PC-3 (cell line): ENCODE measurements around the gene CLOCK. TPM values are rescaled to one million over a fixed set of nuclear protein-coding genes. Genes with fewer than 3 reads are reported as not detected.

Experiments
- ATAC-seq: fragments of 200-7000 bp; cut with Tn5 transposase; 2 replicates; pipeline ENCODE4 v1.9.1; 2020; ENCODE audit warnings: mild to moderate bottlenecking, moderate library complexity
- BruUV-seq: library from RNA; stranded (reverse); fragments of 400-500 nt; replicated peaks from 2 replicates; lab custom pipeline; 2021; lab: Mats Ljungman, UMichigan
- CTCF ChIA-PET: fragments of 300-600 bp; sonication (Branson Sonifier 250); formaldehyde crosslinking; loops from one replicate; lab custom pipeline; 2022; ENCODE audit warnings: antibody characterized with exemption; lab: Charles Lee
- POLR2A ChIA-PET: fragments of 300-600 bp; sonication (Branson Sonifier 250); formaldehyde crosslinking; loops from one replicate; lab custom pipeline; 2022; ENCODE audit warnings: antibody characterized with exemption; ENCODE audit not compliant: unreplicated experiment; lab: Charles Lee
- DNase-seq: peaks from one replicate; pipeline ENCODE4 v3.0.0-alpha.2; 2015
- H2AFZ ChIP-seq: fragments of 300-600 bp; sonication (generic); 2 replicates; pipeline ENCODE4 v1.6.0; 2016; ENCODE audit warnings: antibody characterized with exemption, low read length
- H3F3A ChIP-seq: fragments of 300-600 bp; sonication (generic); one replicate; pipeline ENCODE4 v1.6.0; 2017; ENCODE audit warnings: antibody characterized with exemption, low read length, control low read depth, mild to moderate bottlenecking; ENCODE audit not compliant: unreplicated experiment
- H3K27ac ChIP-seq: fragments of 300-600 bp; sonication (generic); 2 replicates; pipeline ENCODE4 v1.5.1; 2016; ENCODE audit warnings: mild to moderate bottlenecking, low read length
- H3K27me3 ChIP-seq: fragments of 300-600 bp; sonication (generic); 2 replicates; pipeline ENCODE4 v1.6.1; 2016; ENCODE audit warnings: low read length, mixed read lengths
- H3K36me3 ChIP-seq: fragments of 300-600 bp; sonication (generic); 2 replicates; pipeline ENCODE4 v1.6.1; 2016; ENCODE audit warnings: low read depth, mixed run types, low read length, mixed read lengths
- H3K4me1 ChIP-seq: fragments of 300-600 bp; sonication (generic); 2 replicates; pipeline ENCODE4 v1.5.1; 2016; ENCODE audit warnings: low read length; ENCODE audit not compliant: insufficient read depth
- H3K4me2 ChIP-seq: fragments of 300-600 bp; sonication (generic); 2 replicates; pipeline ENCODE4 v1.6.0; 2016; ENCODE audit warnings: low read length
- H3K4me3 ChIP-seq: fragments of 300-600 bp; sonication (generic); 2 replicates; pipeline ENCODE4 v1.5.1; 2016; ENCODE audit warnings: mild to moderate bottlenecking, low read length, mixed read lengths
- H3K79me2 ChIP-seq: fragments of 300-600 bp; sonication (generic); 2 replicates; pipeline ENCODE4 v1.6.1; 2017; ENCODE audit warnings: low read length, mixed read lengths
- H3K9ac ChIP-seq: fragments of 300-600 bp; sonication (generic); 2 replicates; pipeline ENCODE4 v1.6.0; 2016; ENCODE audit warnings: mild to moderate bottlenecking, low read length
- H3K9me2 ChIP-seq: fragments of 300-600 bp; sonication (generic); replicated peaks from 2 replicates; pipeline ENCODE4 v1.6.1; 2016; ENCODE audit warnings: mixed run types, low read length, mixed read lengths
- H3K9me3 ChIP-seq: fragments of 300-600 bp; sonication (generic); 2 replicates; pipeline ENCODE4 v1.6.1; 2016; ENCODE audit warnings: low read length, mixed read lengths
- H4K20me1 ChIP-seq: fragments of 300-600 bp; sonication (generic); 2 replicates; pipeline ENCODE4 v1.6.1; 2016; ENCODE audit warnings: low read length, mixed read lengths
- CTCF ChIP-seq: fragments of 300-600 bp; sonication (generic); conservative IDR thresholded peaks from 2 replicates; pipeline ENCODE4 v1.5.1; 2017; ENCODE audit warnings: antibody characterized with exemption, low read depth, mild to moderate bottlenecking, low read length
- EZH2 ChIP-seq: fragments of 300-600 bp; sonication (generic); IDR thresholded peaks from one replicate; pipeline ENCODE4 v1.6.1; 2017; ENCODE audit warnings: antibody characterized with exemption, mild to moderate bottlenecking, low read length; ENCODE audit not compliant: unreplicated experiment
- EZH2phosphoT487 ChIP-seq: fragments of 300-600 bp; sonication (generic); IDR thresholded peaks from 2 replicates; pipeline ENCODE4 v1.6.1; 2018; ENCODE audit warnings: mild to moderate bottlenecking, antibody characterized with exemption, low read length, borderline replicate concordance
- intact Hi-C: fragments of 100-400 bp; cut with micrococcal nuclease; formaldehyde crosslinking; loops from 2 replicates; pipeline ENCODE4 v1.9.0; 2023
- total RNA-seq: library from RNA; depleted of rRNA; stranded (reverse); fragments of >200 nt; gene quantifications from 2 replicates; pipeline ENCODE4 v1.2.3, GENCODE V29; 2014

CLOCK gene
- total RNA-seq, 1 experiment from 2014 or later = 39.7 TPM

DNA sequence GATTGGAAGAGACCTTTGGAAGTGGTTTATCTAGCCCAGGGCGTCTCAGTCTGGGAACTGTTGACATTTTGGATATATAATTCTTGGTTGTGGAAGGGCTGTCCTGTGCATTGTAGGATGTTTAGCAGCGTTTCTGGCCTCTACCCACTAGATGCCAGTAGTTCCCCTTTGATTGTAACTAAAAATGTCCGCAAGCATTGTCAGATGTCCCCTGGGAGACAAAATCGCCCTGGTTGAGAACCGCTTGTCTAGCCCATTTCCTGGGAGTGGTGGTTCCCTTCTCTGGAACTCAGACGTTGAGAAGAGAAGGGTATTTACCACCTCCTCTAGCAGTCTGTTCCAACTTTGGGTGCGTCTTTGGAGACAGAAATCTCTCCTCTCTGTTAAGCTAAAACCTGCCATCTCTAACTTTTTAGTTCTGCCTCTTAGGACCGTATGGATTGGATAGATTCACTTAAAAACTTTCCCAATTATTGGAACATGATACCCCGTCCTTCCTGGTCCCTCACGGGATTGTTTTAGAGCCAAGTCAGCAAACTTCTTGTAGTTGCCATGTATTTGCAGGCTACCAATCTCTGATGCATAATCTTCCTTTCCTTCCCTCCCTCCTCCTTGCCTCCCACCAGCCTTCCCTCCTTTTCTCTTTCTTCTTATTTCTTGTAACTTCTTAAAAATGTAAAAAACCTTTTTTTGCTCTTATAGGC is 137.1 kb downstream of the CLOCK start:
- ATAC-seq (peak; percentile 46), DNase-seq (no peak)
- Histone ChIP-seq H3K9me2 (no peaks in the 10 kb centered on the region), H3K9me3 (no peaks in the 10 kb centered on the region), H3K79me2 (peaks cover 90% of the 10 kb centered on the region), H3F3A (no peaks in the 10 kb centered on the region), H4K20me1 (peaks cover 60% of the 10 kb centered on the region), H3K9ac (no peak overlapping the region), H2AFZ (no peak overlapping the region), H3K4me2 (no peak overlapping the region), H3K4me3 (no peak overlapping the region), H3K27ac (no peak overlapping the region), H3K36me3 (peaks cover 53% of the 10 kb centered on the region), H3K27me3 (no peaks in the 10 kb centered on the region), H3K4me1 (no peaks in the 10 kb centered on the region)
- intact Hi-C loops = no loop called here
- CTCF ChIA-PET = interaction anchor here (0.6 kb wide), 1 partner anchor 80 kb away, joined by 3 read pairs; no protein-coding TSS in a partner anchor
- no TSS peak for BruUV-seq
- POLR2A ChIA-PET = interaction anchor here (1.3 kb wide), 1 partner anchor 46 kb away, joined by 4 read pairs; no protein-coding TSS in a partner anchor
- TF ChIP-seq CTCF (peak; percentile 48), EZH2 (no peak)

DNA sequence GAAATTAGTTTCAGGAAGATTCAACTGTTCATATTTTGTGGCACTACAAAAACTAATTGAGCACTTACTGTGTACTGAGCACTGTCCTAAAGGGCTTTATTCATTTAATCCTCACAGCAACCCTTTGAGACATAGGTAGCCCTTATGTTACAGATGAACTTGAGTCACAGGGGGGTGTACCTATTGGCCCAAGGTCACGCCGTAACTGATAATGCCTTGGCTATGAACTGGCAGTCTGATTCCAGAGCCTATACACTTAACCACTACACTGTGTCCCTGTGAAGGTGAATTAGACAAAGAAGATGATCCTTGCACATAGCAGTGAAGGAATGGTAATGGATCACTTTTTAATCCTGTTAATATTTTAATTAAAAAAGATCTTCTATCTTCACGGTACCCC is 138.9 kb downstream of the CLOCK start:
- no peaks in the 10 kb centered on the region for H3K4me1 ChIP-seq
- H3K9me2 ChIP-seq = no peaks in the 10 kb centered on the region
- no peak overlapping the region for H3K27ac ChIP-seq
- H3K9me3 ChIP-seq = no peaks in the 10 kb centered on the region
- H2AFZ ChIP-seq = no peak overlapping the region
- peaks cover 96% of the 10 kb centered on the region for H3K79me2 ChIP-seq
- no peak for TF ChIP-seq EZH2phosphoT487
- no peak for TF ChIP-seq EZH2
- no peak for TF ChIP-seq CTCF
- no peak overlapping the region for H3K4me2 ChIP-seq
- ATAC-seq (no peak), DNase-seq (no peak)
- no peaks in the 10 kb centered on the region for H3K27me3 ChIP-seq
- no TSS peak for BruUV-seq
- peaks cover 61% of the 10 kb centered on the region for H3K36me3 ChIP-seq
- ChIA-PET CTCF (no interaction called here), POLR2A (no interaction called here)
- intact Hi-C loops = no loop called here
- H3K4me3 ChIP-seq = no peak overlapping the region
- H3F3A ChIP-seq = no peaks in the 10 kb centered on the region
- no peak overlapping the region for H3K9ac ChIP-seq
- H4K20me1 ChIP-seq = peaks cover 63% of the 10 kb centered on the region

DNA sequence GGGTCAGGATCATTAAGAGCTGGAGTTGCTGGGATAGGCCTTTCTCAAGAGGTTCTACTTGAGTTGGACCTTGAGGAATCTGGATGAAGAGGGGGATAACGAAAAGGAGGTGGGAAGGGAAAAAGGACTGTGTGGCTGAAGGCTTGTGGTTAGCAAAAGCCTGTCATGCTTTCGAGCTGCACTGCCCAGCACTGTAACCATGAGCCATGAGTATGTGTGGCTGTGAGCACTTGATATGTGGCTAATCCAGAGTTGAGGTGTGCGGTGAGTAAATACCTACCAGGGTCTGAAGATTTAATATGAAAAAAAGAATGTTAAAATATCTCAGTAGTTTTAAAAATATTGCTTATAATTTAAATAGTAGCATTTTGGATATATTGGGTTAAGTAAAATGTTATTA is 139.6 kb downstream of the CLOCK start:
- H3K27me3 ChIP-seq = no peaks in the 10 kb centered on the region
- POLR2A ChIA-PET = no interaction called here
- intact Hi-C loops = no loop called here
- H3K9ac ChIP-seq = no peak overlapping the region
- H4K20me1 ChIP-seq = peaks cover 63% of the 10 kb centered on the region
- no peak overlapping the region for H3K4me2 ChIP-seq
- H3K36me3 ChIP-seq = peaks cover 61% of the 10 kb centered on the region
- ATAC-seq (no peak), DNase-seq (no peak)
- no peaks in the 10 kb centered on the region for H3K9me2 ChIP-seq
- no peak overlapping the region for H3K27ac ChIP-seq
- CTCF ChIA-PET = no interaction called here
- no peaks in the 10 kb centered on the region for H3K4me1 ChIP-seq
- H3K4me3 ChIP-seq = no peak overlapping the region
- peaks cover 92% of the 10 kb centered on the region for H3K79me2 ChIP-seq
- BruUV-seq = no TSS peak
- no peak for TF ChIP-seq EZH2phosphoT487
- no peaks in the 10 kb centered on the region for H3K9me3 ChIP-seq
- H2AFZ ChIP-seq = no peak overlapping the region
- no peaks in the 10 kb centered on the region for H3F3A ChIP-seq
